Ramos (cell line): Measurements from ENCODE around the gene ZNF609.
"Not testable (repeated sequence)": the region's sequence is repeated elsewhere in the genome, so short reads cannot be mapped to it uniquely, and the experiment has no call there.

Experiments
- in situ Hi-C: fragments of 300-500 bp; cut with MboI; formaldehyde crosslinking; loops from one replicate; pipeline ENCODE4 v1.14.3; 2022; ENCODE audit warnings: low sequenced_read_pairs; ENCODE audit not compliant: unreplicated experiment

Gene ZNF609

DNA sequence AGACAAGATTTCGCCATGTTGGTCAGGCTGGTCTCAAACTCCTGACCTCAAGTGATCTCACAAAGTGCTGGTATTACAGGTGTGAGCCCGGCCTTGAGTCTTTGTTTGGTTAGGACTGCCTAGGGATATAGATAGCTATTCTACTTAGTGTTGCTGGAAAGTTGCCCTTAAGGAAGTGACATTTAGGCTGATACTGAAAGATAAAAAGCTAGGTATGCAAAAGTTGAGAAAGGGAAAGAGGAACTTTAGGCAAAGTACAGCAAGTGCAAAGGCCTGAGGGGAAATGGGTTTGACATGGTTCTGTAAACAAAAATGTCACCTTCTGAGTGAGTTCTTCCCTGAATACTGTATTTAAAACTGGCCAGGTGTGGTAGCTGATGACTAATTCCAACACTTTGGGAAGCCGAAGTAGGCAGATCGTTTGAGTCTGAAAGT lies 111.5 kb downstream of the ZNF609 start:
- in situ Hi-C loops: no loop called here

DNA sequence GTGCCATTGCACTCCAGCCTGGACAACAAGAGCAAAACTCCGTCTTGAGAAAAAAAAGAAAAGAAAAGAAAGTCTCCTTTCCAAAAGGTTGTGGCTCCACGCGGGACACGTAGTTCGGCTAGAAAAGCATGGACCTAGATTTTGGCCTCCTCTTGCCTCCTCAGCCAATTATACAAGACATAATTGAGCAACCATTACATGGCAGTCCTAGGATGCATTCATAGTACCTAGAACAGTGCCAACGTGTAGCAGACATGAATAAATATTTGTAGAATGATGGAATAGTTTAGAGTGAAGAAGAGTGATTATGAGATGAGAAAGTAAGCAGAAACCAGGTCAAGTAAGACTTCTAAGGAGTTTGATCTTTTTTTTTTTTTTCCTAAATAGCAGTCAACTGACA lies 112.5 kb downstream of the ZNF609 start:
- in situ Hi-C loops: no loop called here

DNA sequence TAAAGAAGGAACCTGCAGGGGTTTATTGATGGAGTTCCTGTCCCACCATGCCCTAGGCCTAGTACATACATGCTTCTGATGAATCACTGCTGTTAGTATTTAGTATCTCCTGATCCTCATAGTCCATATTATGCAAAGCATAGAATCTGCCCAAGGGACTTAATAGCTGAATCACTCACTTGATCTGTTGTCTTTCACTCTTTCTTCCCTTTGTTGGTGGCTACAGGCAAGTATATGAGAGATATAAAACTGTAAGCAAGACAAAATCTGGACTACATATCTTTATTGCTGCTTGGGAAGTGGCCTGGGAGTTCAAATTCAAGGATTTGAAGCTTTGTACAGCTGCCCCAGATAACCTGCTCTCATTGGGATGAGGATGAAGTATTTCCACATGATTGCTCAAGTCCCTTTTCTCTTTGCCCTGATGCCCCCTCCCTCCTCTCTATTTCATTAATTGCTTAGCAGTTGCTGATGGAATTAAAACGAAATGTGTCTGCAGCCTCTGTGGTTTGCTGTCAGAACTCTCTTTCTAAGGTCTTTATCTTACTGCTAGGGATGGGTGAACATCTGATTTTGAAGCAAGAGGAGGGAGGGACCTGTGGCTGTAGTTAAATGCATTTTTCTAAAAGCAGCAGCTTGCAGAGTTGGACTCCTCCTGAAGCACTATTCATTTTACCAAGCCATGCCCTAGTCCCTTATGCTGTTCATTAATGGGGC lies 114.1 kb downstream of the ZNF609 start:
- in situ Hi-C loops: no loop called here

DNA sequence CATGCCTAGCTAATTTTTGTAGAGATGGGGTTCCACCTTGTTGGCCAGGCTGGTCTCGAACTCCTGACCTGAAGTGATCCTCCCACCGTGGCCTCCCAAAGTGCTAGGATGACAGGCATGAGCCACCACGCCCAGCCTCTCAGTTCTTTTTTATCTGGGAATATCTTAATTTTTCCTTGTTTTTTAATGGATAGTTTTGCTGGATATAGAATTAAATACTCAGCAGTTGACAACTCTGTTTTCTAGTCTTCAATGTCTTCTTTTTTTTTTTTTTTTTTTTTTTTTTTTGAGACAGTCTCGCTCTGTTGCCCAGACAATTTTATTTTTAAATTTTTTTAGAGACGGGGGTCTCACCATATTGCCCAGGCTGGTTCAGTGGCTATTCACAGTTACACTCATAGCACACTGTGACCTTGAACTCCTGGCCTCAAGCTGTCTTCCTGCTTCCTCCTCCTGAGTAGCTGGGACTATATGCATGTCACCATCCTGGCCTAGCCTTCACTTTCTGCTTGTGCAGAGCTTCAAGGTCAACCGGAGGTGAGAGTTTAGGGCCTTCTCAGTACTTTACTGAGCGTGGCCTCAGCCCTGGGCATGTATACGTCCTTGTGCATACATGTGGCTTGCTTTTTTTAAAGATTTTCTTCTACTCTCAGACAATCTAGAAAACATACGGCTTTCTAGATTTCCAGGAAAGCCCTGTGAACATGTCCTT lies 120.5 kb downstream of the ZNF609 start:
- in situ Hi-C loops: no loop called here

DNA sequence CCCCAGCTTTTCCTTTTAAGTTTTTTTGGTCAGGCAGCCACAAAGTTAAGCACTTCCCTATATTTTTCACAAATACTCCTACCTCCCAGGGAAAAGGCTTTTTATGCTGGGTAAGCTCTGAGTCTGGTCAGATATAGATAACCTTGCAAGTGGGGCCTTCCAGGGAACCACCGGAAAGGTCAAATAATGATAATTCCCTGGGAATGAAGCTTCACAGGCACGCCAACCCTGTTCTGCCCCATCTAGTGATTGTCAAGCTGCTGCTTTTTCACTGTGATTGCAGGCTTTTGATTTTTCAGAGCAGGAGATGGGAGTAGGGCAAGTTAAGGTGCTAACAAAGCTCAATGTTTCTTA lies 121.0 kb downstream of the ZNF609 start:
- in situ Hi-C loops: no loop called here

DNA sequence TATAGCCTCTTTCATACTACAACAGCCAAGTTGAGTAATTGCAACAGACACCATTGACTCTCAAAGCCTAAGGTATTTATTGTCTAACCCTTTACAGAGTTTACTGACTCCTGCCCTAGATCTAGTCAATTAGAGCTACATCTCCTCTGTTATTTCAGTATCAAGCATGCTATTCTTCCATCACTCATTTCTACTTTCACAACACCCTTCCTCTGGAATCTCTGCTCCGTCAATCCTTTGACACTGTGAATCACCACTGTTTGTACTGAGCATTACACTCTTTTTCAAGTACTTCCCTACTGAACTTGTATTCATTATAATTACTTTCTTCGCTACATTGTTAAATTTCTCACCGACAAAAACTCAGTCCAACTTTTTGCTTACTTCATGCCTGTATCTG lies 121.8 kb downstream of the ZNF609 start:
- in situ Hi-C loops: no loop called here

DNA sequence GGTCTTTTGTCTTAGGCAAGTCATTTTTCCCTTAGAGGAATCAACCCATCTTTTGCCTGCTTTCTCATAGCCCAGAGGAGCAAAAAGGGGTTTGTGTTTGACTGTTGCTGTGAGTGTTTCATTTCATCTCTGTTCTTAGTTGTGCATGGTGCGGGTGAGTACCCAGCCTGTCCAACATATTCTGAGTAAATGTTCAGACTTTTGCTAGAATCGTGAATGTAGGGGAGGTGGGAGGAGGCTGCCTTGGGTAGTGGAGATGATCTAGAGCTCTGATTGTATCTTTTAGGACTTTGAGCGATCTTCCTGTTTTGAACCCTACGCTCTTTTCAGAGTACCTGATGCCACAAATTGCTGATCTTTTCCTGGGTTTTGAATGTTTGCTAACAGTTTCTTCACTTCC lies 123.1 kb downstream of the ZNF609 start:
- in situ Hi-C loops: no loop called here

DNA sequence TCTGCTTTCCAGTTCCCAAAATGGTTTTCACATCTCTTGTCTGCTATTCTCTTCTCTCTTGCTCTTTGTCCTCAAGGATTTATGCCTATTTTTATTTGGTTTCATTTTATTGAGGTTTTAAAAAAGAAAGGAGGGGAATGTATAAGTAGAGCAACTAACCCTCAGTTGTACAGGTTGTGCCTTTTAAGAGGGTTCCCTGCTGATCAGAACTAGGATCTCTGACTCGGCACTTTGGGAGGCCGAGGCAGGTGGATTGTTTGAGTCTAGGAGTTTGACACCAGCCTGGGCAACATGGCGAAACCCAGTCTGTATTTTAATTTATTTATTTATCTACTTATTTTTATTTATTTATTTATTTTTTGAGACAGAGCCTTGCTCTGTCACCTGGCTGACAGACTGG lies 123.6 kb downstream of the ZNF609 start:
- in situ Hi-C loops: no loop called here

DNA sequence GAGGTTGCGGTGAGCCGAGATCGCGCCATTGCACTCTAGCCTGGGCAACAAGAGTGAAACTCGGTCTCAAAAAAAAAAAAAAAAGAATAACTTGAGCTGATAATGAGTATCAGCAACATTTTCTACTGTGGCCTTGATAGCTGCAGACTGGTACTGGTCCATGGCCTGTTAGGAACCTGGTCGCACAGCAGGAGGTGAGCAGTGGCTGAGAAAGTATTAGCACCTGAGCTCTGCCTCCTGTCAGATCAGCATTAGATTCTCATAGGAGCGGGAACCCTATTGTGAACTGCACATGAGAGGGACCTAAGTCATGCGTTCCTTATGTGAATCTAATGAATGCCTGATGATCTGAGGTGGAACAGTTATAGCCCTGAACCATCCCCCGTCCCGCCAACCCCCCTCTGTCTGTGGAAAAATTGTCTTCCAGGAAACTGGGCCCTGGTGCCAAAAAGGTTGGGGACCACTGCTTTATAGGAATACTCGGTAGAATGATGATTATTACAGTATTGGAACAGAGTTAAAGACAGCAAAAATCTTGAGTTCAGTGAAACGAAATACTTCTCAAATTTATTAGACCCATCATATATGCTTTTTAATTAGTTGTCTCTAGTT lies 126.0 kb downstream of the ZNF609 start:
- in situ Hi-C loops: no loop called here

DNA sequence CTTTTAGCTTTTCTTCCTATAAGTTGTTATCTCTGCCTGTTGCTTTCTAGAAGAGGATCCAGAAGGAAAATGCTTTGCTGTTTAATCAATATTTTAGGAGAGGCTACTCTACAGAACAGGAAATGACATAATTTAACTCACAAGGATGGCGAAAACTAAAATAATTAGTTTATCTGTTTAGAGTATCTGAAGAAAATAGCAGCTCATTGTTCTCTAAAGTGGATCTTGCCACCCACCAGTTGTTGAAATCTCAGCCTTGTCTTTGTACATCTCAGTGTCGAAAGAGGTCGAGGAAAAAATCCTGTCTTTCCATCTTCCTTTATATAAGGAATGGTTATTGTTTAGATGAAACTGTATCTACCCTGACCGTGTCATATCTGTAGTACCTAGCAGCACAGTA lies 126.6 kb downstream of the ZNF609 start:
- in situ Hi-C loops: no loop called here

DNA sequence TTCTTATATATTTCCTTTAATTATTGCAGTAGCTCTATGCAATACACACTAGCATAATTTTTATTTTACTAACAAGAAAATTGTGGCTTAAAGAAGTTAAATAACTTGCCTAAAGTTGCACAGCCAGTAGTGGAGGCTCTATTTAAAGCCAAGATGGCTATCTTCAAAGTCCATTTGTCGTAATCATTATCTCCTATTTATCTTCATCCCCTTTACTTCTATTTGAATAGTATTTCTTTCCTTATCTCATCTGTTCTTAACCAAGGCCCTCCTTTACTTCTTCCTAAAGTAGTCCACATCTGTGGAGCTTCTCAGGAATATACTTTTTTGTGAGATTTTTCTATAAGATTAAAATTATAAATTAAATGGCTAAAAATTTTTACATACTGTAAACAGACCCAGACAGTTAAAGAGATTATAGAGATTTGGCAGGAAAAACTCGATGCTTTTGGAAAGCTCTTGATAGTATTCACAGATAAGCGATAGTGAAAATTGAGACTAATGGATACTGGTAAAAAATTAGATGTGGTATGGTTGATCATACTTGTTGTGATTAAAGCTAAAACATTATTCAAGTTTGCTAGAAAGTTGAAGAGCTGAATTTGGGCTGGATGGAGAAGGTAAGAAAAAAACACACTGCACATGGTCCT lies 129.2 kb downstream of the ZNF609 start:
- in situ Hi-C loops: no loop called here

DNA sequence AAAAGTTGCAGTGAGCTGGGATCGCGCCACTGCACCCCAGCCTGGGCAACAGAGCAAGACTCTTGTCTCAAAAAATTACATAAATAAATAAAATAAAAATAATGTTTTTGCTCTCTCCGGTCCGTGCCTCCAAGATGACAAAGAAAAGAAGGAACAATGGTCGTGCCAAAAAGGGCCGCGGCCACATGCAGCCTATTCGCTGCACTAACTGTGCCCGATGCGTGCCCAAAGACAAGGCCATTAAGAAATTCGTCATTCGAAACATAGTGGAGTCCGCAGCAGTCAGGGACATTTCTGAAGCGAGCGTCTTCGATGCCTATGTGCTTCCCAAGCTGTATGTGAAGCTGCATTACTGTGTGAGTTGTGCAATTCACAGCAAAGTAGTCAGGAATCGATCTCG lies 132.5 kb downstream of the ZNF609 start:
- in situ Hi-C loops: not testable (repeated sequence)

DNA sequence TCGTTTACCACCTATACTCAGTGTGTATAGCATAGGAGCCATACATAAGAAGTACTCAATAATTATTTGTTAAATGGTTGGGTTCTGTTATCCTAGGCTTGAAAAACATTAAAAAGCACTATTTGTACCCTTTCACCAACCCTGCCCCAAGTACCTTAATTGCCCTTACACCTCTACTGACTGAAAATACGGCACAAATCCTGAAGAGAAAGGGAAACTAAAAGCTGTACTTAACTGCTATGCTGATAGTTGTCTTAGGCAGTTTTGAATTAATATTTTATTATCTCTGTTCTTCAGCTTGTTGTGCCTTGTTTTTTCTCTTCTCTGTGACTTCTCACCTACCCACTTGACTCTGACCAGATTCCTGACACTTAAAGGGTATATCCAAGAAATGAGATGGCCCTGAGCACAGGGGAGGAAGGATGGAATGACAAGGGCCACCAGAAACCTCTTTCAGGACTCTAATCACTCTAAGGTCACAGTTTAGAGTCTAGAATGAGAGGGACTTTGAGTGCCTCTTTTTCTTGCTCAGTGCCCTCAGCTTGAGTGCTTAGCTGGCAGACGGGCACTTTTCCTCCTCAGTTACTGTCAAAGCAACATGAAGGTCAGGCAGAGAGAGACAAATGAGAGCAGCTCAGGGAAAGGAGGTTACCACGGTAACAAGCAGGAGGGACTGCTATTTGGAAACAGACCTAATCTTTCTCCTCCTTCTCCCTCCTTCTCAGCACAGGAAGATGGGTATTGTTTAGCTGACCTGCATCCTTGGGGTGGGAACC lies 136.5 kb downstream of the ZNF609 start:
- in situ Hi-C loops: no loop called here

DNA sequence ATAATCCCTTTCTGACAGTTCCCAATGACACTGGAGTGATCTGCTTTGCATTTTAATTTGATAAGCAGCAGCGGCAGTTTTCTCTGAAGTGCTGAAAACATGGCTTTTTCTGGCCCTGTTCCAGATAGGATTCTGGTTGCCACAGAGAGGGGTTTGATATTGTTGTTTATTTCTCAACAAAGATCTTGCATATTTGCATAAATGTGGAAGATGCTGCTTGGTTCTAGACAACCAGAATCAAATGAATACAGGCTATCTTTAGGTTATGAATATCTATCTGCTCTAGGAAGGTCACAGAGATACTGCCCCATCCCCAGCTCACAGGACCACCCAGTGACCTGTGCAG lies 137.1 kb downstream of the ZNF609 start:
- in situ Hi-C loops: no loop called here

DNA sequence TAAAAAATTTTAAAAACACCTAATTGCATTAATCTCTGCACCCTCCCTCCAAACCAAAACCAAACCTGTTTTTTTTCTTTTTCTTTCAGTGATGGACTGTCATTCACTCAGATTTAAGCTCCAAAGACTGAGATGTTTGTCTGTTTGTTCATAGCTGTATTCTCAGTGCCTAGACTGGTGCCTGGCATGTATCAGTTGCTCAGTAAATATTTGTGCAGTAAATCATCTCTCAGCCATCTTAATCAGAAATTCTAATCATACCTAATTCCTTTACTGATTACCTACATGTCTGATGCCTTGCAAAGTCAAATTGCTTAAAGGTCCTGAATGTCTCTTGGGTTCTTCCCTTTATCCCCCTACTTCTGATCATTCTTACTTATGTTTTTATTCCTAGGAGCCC lies 138.8 kb downstream of the ZNF609 start:
- in situ Hi-C loops: no loop called here

DNA sequence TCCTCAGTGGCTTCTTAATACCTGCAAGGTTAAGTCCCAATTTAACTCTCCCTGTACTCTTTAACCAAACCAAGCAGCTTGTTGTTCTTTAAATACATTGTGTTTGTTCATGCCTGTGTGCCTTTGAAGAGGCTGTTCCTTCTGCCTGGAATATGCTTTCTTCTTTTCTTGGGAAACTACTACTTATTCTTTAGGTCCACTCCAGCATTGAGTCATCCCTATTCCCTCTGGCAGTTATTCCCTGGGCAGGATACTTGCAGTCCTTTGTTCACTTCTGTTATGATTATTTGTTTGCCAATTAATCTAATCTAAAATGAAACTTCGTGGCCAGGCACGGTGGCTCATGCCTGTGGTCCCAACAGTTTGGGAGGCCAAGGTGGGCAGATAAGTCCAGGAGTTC lies 139.3 kb downstream of the ZNF609 start:
- in situ Hi-C loops: no loop called here

DNA sequence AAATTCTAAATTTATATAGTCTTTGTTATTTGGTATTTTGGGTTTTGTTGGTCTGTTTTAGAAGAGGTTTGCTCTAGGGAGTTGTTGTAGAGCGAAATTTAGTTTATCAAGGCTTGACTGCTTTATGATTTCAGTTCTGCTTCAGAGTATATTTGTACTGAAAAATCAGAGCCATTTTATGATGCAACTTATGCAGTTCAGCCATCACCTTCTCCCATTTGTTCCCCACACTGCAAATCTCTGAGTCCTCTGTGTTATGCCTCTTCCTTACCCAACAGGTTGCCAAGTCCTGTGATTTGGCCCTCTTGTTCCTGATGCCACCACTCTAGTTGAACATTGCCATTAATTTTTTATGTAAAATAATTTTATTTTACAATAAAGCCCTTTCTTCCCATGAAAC lies 140.4 kb downstream of the ZNF609 start:
- in situ Hi-C loops: no loop called here

DNA sequence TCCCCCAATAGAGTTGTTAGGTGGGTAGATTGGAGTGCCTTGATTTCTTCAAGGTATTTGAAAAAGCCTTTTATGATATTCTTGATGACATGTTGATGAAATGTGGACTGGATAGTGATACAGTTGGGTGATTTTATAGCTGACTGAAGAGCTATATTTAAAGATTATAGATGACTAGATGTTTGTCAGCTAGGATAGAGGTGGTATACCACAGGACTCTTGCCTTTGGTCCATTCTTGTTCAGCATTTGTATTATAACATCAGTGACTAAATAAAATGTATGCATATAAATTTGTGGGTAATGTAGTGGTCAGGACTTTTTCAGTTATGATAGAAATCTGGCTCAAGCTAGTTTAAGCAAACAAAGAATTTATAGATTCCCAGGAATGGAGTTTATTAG lies 143.9 kb downstream of the ZNF609 start:
- in situ Hi-C loops: no loop called here

DNA sequence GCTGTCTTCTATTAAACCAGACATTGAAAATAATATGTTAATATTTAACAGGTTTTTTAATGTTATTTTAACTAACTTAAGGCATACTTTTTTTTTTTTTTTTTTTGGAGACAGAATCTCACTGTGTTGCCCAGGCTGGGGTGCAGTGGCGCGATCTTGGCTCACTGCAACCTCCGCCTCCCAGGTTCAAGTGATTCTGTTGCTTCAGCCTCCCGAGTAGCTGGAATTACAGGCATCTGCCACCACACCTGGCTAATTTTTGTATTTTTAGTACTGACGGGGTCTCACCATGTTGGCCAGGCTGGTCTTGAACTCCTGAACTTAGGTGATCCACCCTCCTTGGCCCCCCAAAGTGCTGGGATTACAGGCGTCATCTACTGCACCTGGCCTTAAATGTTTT lies 147.0 kb downstream of the ZNF609 start:
- in situ Hi-C loops: not testable (repeated sequence)

DNA sequence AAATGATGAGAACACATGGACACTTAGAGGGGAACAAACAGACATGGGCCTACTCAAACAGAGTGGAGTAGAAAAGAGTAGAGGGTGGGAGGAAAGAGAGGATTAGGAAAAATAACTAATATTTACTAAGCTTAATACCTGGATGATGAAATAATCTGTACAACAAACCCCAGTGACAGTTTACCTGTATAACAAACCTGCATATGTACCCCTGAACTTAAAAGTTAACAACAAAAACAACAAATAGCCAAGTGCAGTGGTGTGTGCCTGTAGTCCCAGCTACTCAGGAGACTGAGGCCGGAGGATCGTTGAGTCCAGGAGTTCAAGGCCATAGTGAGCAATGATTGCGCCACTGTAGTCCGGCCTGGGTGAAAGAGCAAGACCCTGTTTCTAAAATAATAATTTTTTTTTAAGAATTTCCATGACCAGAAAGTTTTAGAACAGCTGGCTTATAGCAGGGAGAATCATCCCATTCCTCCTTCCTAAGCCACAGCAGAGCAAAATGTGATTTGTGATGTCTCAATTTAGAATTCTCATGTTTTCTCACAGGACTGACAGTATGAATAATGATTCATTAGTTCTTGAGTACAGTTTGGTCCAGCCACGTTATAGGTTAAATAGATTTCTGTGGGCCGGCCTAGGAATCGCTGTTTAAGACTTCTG lies 150.0 kb downstream of the ZNF609 start:
- in situ Hi-C loops: no loop called here
